Measurements from ENCODE around the gene DDX11. TPM values are rescaled to one million over a fixed set of nuclear protein-coding genes. Genes with fewer than 3 reads are reported as not detected.
"Not testable (repeated sequence)": the region's sequence is repeated elsewhere in the genome, so short reads cannot be mapped to it uniquely, and the experiment has no call there.

DDX11 gene
- total and polyA plus RNA-seq, 8 donors, result 11.1 to 45.3 (median 26.2) TPM

- intact Hi-C loops (cut with DNase I), result no loop called here
- no peaks in the 10 kb centered on the region for H3K27me3 ChIP-seq
- ATAC-seq, result no peak
- TF ChIP-seq, protein P1, sequence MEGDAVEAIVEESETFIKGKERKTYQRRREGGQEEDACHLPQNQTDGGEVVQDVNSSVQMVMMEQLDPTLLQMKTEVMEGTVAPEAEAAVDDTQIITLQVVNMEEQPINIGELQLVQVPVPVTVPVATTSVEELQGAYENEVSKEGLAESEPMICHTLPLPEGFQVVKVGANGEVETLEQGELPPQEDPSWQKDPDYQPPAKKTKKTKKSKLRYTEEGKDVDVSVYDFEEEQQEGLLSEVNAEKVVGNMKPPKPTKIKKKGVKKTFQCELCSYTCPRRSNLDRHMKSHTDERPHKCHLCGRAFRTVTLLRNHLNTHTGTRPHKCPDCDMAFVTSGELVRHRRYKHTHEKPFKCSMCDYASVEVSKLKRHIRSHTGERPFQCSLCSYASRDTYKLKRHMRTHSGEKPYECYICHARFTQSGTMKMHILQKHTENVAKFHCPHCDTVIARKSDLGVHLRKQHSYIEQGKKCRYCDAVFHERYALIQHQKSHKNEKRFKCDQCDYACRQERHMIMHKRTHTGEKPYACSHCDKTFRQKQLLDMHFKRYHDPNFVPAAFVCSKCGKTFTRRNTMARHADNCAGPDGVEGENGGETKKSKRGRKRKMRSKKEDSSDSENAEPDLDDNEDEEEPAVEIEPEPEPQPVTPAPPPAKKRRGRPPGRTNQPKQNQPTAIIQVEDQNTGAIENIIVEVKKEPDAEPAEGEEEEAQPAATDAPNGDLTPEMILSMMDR (IDR thresholded peaks at IDR 0.05), result no peak
- FAIRE-seq, result no peak
- DNase-seq, result no peak
- no peaks in the 10 kb centered on the region for H3K9me3 ChIP-seq
- 84 to 86% methylated on average over 8 of the region's 8 CpGs for WGBS, 2 donors
- H3K36me3 ChIP-seq, result peaks cover 0 to 13% (median 0%) of the 10 kb centered on the region in 3 donors
- no peak overlapping the region for H3K27ac ChIP-seq
- no peaks in the 10 kb centered on the region for H3K4me1 ChIP-seq
- H3K4me3 ChIP-seq, result no peak overlapping the region
These were observed 32.0 kb downstream of the DDX11 start for GRCh38 chr12:31105668-31106067.

DNA sequence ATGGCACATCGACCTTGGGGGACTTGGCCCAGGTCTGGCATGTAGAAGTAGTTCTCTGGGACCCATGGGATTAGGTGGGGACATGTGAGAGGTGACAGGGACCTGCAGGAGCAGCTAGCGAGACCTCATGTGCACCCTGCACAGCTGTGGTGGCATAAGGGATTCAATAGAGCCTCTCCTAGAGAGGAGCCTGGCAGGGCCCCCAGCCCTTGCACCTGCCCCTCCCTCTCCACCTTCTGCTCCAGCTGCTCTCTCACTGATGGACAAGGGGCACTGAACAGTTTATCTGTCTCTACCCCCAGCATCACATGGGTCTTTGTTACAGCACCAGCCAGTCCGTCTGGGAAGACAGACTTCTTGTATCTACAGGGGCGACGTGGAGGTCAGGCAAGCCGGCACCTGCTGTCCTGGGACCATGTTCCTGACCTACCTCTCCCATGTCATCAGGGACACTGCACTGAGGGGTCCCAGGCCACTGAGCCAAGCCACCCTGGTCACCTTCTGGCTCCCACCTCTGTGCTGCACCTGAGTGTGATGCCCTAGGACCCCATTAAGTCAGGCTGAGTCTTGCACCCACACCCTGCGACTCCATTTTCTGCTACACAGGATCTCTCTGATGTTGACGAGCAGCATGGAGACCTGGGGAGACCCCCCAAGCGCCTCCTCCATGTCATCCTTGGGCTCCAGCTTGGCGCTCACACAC, 32.6 kb downstream of the DDX11 start:
- Histone ChIP-seq H3K27ac (no peak overlapping the region), H3K4me1 (no peaks in the 10 kb centered on the region), H3K27me3 (no peaks in the 10 kb centered on the region), H3K4me3 (no peak overlapping the region), H3K9me3 (no peaks in the 10 kb centered on the region), H3K36me3 (peaks cover 0 to 8% (median 0%) of the 10 kb centered on the region in 3 donors)
- FAIRE-seq (no peak), DNase-seq (peak in 1 of 6 donors; percentile 36), ATAC-seq (no peak)
- TF ChIP-seq, protein P1 (IDR thresholded peaks at IDR 0.05), result no peak
- intact Hi-C loops (cut with DNase I), result no loop called here
- WGBS, 2 donors, result 76 to 88% methylated on average over 10 of the region's 10 CpGs

DNA sequence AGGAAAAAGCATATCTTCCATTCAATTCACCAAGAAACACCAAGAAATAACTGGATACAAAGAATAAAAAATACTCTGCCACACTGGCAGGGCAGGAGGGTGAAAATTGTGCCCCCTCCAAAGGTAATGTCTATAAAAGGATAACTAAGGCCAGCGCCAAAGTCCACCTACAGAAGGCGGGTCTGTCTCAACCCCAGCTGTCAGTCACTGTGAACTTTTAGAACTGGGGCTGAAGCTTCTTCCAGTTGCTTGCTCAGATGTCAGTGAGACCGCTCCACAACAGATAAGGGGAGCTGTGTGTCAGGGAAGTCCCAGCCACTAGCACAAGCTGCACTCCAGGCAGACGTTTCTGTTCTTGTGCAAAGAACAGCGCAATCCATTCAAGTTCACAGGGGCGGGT, 36.1 kb downstream of the DDX11 start:
- H3K36me3 ChIP-seq; intact Hi-C loops (cut with DNase I); H3K27ac ChIP-seq; H3K4me3 ChIP-seq; H3K27me3 ChIP-seq; FAIRE-seq; DNase-seq; H3K9me3 ChIP-seq; H3K4me1 ChIP-seq; ATAC-seq: not testable (repeated sequence)
- WGBS, 2 donors, result 61 to 76% methylated on average over 6 of the region's 6 CpGs

DNA sequence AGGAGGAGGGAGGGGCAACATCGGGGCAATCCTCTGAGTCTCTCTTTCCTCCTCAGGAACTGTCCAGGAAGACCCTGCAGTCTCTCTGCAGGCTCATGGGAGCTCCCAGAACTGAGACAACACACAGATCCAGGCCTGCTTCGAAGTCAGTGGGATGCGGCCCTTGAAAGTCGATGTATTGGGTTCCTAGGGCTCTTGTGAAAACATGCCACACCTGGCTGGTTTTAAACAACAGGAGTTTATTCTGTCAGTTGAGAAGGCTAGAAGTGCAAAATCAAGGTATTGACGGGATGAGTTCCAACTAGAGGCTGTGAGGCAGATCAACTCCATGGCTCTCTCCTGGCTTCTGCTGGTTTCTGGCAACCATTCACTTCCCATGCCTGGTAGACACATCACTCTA, 36.6 kb downstream of the DDX11 start:
- H3K27ac ChIP-seq; H3K9me3 ChIP-seq; FAIRE-seq; ATAC-seq; intact Hi-C loops (cut with DNase I); H3K36me3 ChIP-seq; DNase-seq; H3K4me3 ChIP-seq; H3K27me3 ChIP-seq; H3K4me1 ChIP-seq: not testable (repeated sequence)
- WGBS, 2 donors, result 61 to 64% methylated on average over 5 of the region's 5 CpGs

GRCh38 chr12:31115092-31115601, 41.5 kb downstream of the DDX11 start:
- H3K36me3 ChIP-seq, H3K27me3 ChIP-seq, ATAC-seq, H3K4me3 ChIP-seq, H3K4me1 ChIP-seq, H3K9me3 ChIP-seq, H3K27ac ChIP-seq, FAIRE-seq, DNase-seq: not testable (repeated sequence)
- intact Hi-C loops (cut with DNase I), result loop anchor here in 1 of 3 donors (5.0 kb wide), 1 partner anchor 122 kb away; no protein-coding TSS in a partner anchor
- 75 to 87% methylated on average over 3 of the region's 3 CpGs for WGBS, 2 donors

- WGBS, 2 donors, result 15 to 36% methylated on average over 7 of the region's 7 CpGs
- ATAC-seq, result peak in 3 of 4 donors; percentile 11 to 37 (median 37)
- not testable (repeated sequence) for DNase-seq, H3K9me3 ChIP-seq, H3K27me3 ChIP-seq, H3K27ac ChIP-seq, H3K4me1 ChIP-seq, FAIRE-seq, H3K36me3 ChIP-seq
- TF ChIP-seq, protein P1 (IDR thresholded peaks at IDR 0.05), result peak in 1 of 4 donors; percentile 31
- intact Hi-C loops (cut with DNase I), result loop anchor here in 1 of 3 donors (5.0 kb wide), 1 partner anchor 120 kb away; no protein-coding TSS in a partner anchor
- H3K4me3 ChIP-seq, result peak overlapping the region in 1 of 4 donors; percentile 18
These were observed 43.2 kb downstream of the DDX11 start for GRCh38 chr12:31116846-31117202.

Measured in pancreas (tissue), 10 donors.